ENCODE results near the gene MINK1.
"Not testable (repeated sequence)": the region's sequence is repeated elsewhere in the genome, so short reads cannot be mapped to it uniquely, and the experiment has no call there.

The MINK1 gene

GRCh38 chr17:4850246-4850645 lies 17.1 kb downstream of the MINK1 start:
- DNase-seq = no peak

GRCh38 chr17:4851084-4851483 lies 17.9 kb downstream of the MINK1 start:
- no peak for DNase-seq

GRCh38 chr17:4852567-4853207 lies 19.5 kb downstream of the MINK1 start:
- DNase-seq = no peak

- DNase-seq = no peak
Measured at GRCh38 chr17:4853208-4853671, 20.1 kb downstream of the MINK1 start.

GRCh38 chr17:4854111-4854681 lies 21.1 kb downstream of the MINK1 start:
- DNase-seq = no peak

GRCh38 chr17:4856271-4856936 lies 23.3 kb downstream of the MINK1 start:
- DNase-seq = no peak

GRCh38 chr17:4856937-4857314 lies 23.8 kb downstream of the MINK1 start:
- no peak for DNase-seq

GRCh38 chr17:4857347-4857746 lies 24.2 kb downstream of the MINK1 start:
- not testable (repeated sequence) for DNase-seq

GRCh38 chr17:4858068-4858881 lies 25.1 kb downstream of the MINK1 start:
- no peak for DNase-seq

- no peak for DNase-seq
Measured at GRCh38 chr17:4858882-4859260, 25.7 kb downstream of the MINK1 start.

GRCh38 chr17:4859816-4860625 lies 26.9 kb downstream of the MINK1 start:
- DNase-seq = no peak

GRCh38 chr17:4860651-4861050 lies 27.5 kb downstream of the MINK1 start:
- no peak for DNase-seq

GRCh38 chr17:4861052-4861451 lies 27.9 kb downstream of the MINK1 start:
- no peak for DNase-seq

- no peak for DNase-seq
Measured at GRCh38 chr17:4862720-4863119, 29.6 kb downstream of the MINK1 start.

GRCh38 chr17:4863321-4863720 lies 30.2 kb downstream of the MINK1 start:
- no peak for DNase-seq

GRCh38 chr17:4867535-4867934 lies 34.4 kb downstream of the MINK1 start:
- DNase-seq = not testable (repeated sequence)

GRCh38 chr17:4869058-4869998 lies 36.2 kb downstream of the MINK1 start:
- DNase-seq = not testable (repeated sequence)

- DNase-seq = no peak
Measured at GRCh38 chr17:4870855-4871254, 37.7 kb downstream of the MINK1 start.

GRCh38 chr17:4872786-4873185 lies 39.6 kb downstream of the MINK1 start:
- no peak for DNase-seq

- DNase-seq = no peak
Measured at GRCh38 chr17:4877089-4877488, 43.9 kb downstream of the MINK1 start.

GRCh38 chr17:4879601-4880000 lies 46.5 kb downstream of the MINK1 start:
- DNase-seq = no peak
